GM23248 (cell line): Measurements from ENCODE around the gene SPATC1L. TPM values are rescaled to one million over a fixed set of nuclear protein-coding genes. Genes with fewer than 3 reads are reported as not detected.

Experiments
- DNase-seq: peaks from one replicate; pipeline ENCODE4 v3.0.0-alpha.2; 2015
- H2AFZ ChIP-seq: fragments of 200-600 bp; sonication (generic); 2 replicates; pipeline ENCODE4 v1.6.1; 2016; ENCODE audit warnings: antibody characterized with exemption
- H3F3A ChIP-seq: fragments of 200-600 bp; sonication (generic); 2 replicates; pipeline ENCODE4 v1.6.1; 2016; ENCODE audit warnings: mild to moderate bottlenecking, antibody characterized with exemption, mixed run types; ENCODE audit not compliant: insufficient read depth
- H3K27ac ChIP-seq: fragments of 200-600 bp; sonication (generic); 2 replicates; pipeline ENCODE4 v1.5.1; 2016; ENCODE audit warnings: mild to moderate bottlenecking
- H3K27me3 ChIP-seq: fragments of 200-600 bp; sonication (generic); replicated peaks from 2 replicates; pipeline ENCODE4 v1.6.1; 2016; ENCODE audit warnings: mild to moderate bottlenecking; ENCODE audit not compliant: insufficient read depth
- H3K36me3 ChIP-seq: fragments of 200-600 bp; sonication (generic); 2 replicates; pipeline ENCODE4 v1.6.1; 2016; ENCODE audit warnings: low read depth, mild to moderate bottlenecking
- H3K4me1 ChIP-seq: fragments of 200-600 bp; sonication (generic); 2 replicates; pipeline ENCODE4 v1.6.1; 2016; ENCODE audit warnings: mild to moderate bottlenecking; ENCODE audit not compliant: insufficient read depth
- H3K4me2 ChIP-seq: fragments of 200-600 bp; sonication (generic); one replicate; pipeline ENCODE4 v1.6.1; 2016; ENCODE audit warnings: mild to moderate bottlenecking; ENCODE audit not compliant: unreplicated experiment
- H3K4me3 ChIP-seq: fragments of 200-600 bp; sonication (generic); 2 replicates; pipeline ENCODE4 v1.5.1; 2016; ENCODE audit warnings: mild to moderate bottlenecking
- H3K79me2 ChIP-seq: fragments of 200-600 bp; sonication (generic); 2 replicates; pipeline ENCODE4 v1.6.1; 2016; ENCODE audit warnings: mild to moderate bottlenecking; ENCODE audit not compliant: insufficient read depth
- H3K9ac ChIP-seq: fragments of 200-600 bp; sonication (generic); 2 replicates; pipeline ENCODE4 v1.6.1; 2016; ENCODE audit warnings: mild to moderate bottlenecking
- H3K9me2 ChIP-seq: fragments of 200-600 bp; sonication (generic); 2 replicates; pipeline ENCODE4 v1.6.1; 2016; ENCODE audit warnings: mixed run types, mild to moderate bottlenecking, moderate library complexity; ENCODE audit not compliant: insufficient read depth
- H3K9me3 ChIP-seq: fragments of 200-600 bp; sonication (generic); one replicate; pipeline ENCODE4 v1.6.1; 2017; ENCODE audit warnings: low read depth
- H4K20me1 ChIP-seq: fragments of 200-600 bp; sonication (generic); 2 replicates; pipeline ENCODE4 v1.6.0; 2016; ENCODE audit not compliant: insufficient read depth
- EZH2 ChIP-seq: fragments of 200-600 bp; sonication (generic); IDR thresholded peaks from 2 replicates; pipeline ENCODE4 v1.6.1; 2018; ENCODE audit warnings: antibody characterized with exemption, mild to moderate bottlenecking; ENCODE audit not compliant: insufficient read depth, poor library complexity, severe bottlenecking
- EZH2phosphoT487 ChIP-seq: fragments of 200-600 bp; sonication (generic); IDR thresholded peaks from 2 replicates; pipeline ENCODE4 v1.6.1; 2018; ENCODE audit warnings: antibody characterized with exemption, moderate library complexity, mild to moderate bottlenecking, low read depth; ENCODE audit not compliant: insufficient read depth
- WGBS, 2 experiments: methylation state at CpG; one replicate each; pipeline ENCODE4 v1.1.6; 2015 to 2017; ENCODE audit warnings: low lambda C conversion rate in 2 of 2, low coverage in 1 of 2; ENCODE audit errors: missing lambda C conversion rate in 2 of 2; 5-methylcytosine and 5-hydroxymethylcytosine counted together
- in situ Hi-C: fragments of 300-500 bp; cut with MboI; formaldehyde crosslinking; loops from 2 replicates; pipeline ENCODE4 v1.15.0; 2020
- polyA plus RNA-seq: library from polyadenylated mRNA; unstranded; fragments of >200 nt; fragmentation: Nextera tagmentation; extraction: Ambion mirVana; gene quantifications from 2 replicates; pipeline ENCODE4 v1.2.1, GENCODE V29; 2016
- total RNA-seq: library from RNA; depleted of rRNA; stranded (reverse); fragments of >200 nt; shearing (Covaris generic); gene quantifications from 2 replicates; pipeline ENCODE4 v1.2.3, GENCODE V29; 2014

The SPATC1L gene
- total and polyA plus RNA-seq, 2 experiments from 2014 or later: 5.2 to 15.7 TPM

DNA sequence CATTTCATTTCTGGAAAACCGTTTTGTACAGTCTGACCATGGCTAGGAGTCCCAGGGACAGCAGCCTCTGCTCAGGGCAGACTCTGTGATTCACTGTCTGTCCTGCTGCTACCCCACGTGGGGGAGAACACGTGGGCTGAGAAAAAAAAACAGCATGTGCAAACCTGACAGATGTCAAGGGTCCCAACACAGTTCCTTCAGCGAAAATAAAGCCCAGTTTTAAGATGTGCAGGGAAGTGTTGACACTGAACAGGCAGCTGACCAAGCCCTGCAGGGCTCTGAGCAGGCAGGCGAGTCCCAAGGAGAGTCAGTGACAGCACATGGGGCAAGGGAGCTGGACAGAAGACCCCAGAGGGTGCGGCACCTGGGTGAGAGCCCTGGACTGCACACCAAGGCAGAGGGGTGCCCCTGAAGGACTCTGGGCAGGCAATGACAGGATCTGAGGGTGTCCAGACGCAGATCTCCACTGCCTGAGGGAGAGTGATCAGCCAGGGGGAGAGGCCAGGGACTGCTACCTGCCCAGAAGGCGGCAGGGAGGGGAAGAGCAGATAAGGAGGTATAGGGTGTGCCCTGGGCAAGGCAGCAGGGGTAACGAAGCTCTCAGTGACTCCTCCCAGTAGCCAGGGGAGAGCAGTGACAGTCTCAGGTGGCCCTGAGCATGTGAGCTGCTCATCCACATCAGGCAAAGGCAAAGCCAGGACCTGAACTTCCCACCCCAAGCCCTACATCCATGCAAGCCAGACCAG is 5.1 kb upstream of the SPATC1L start:
- in situ Hi-C loops: no loop called here

GRCh38 chr21:46188226-46189212 is 4.3 kb upstream of the SPATC1L start:
- 21 to 22% methylated on average over 17 of the region's 17 CpGs for WGBS, 2 experiments
- peak; percentile 85 for DNase-seq

More for the DNA sequence above, 5.1 kb upstream of the SPATC1L start:
- TF ChIP-seq EZH2: no peak
- no peak for TF ChIP-seq EZH2phosphoT487
- Histone ChIP-seq H3K79me2 (no peaks in the 10 kb centered on the region), H3K9me3 (no peaks in the 10 kb centered on the region), H3K9ac (peak overlapping the region; percentile 49), H3K9me2 (no peaks in the 10 kb centered on the region), H3K4me3 (no peak overlapping the region), H3K27me3 (no peaks in the 10 kb centered on the region), H3K4me1 (peaks cover 24% of the 10 kb centered on the region), H3K4me2 (peak overlapping the region; percentile 58), H4K20me1 (no peaks in the 10 kb centered on the region), H3F3A (peaks cover 12% of the 10 kb centered on the region), H2AFZ (no peak overlapping the region), H3K36me3 (peaks cover 4% of the 10 kb centered on the region; the same call in 1 of the 2 replicates), H3K27ac (peak overlapping the region; percentile 55)
- DNase-seq: peak; percentile 82
- WGBS, 2 experiments: 42 to 48% methylated on average over 9 of the region's 9 CpGs

DNA sequence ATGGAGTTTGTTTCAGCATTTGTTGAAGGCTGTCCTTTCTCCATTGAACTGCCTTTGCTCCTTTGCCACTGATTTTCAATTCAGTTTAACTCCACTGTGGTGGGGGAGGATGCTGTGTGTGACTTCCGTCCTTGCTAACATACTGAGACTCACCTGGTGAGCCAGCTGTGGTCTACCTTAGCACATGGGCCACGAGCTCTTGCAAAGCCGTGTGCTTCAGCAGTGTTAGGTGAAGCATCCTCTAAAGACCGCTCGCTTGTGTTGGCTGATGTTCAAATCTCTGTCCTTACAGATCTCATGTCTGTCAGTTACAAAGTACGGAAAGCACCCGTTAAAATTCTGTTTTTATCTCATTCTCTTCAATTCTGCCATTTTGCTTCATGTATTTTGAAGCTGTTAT is 3.6 kb upstream of the SPATC1L start:
- no peaks in the 10 kb centered on the region for H3K27me3 ChIP-seq
- no peak overlapping the region for H3K9ac ChIP-seq
- H3K27ac ChIP-seq: no peak overlapping the region; the same call in 1 of the 2 replicates
- TF ChIP-seq EZH2phosphoT487 (no peak), EZH2 (no peak)
- no peaks in the 10 kb centered on the region for H3K79me2 ChIP-seq
- H3F3A ChIP-seq: peaks cover 12% of the 10 kb centered on the region
- no peak overlapping the region for H2AFZ ChIP-seq
- peaks cover 24% of the 10 kb centered on the region for H3K4me1 ChIP-seq
- H3K4me3 ChIP-seq: no peak overlapping the region
- DNase-seq: no peak
- H3K9me3 ChIP-seq: no peaks in the 10 kb centered on the region
- H3K36me3 ChIP-seq: peaks cover 4% of the 10 kb centered on the region; the same call in 1 of the 2 replicates
- no peaks in the 10 kb centered on the region for H3K9me2 ChIP-seq
- WGBS, 2 experiments: 62 to 65% methylated on average over 7 of the region's 7 CpGs
- peak overlapping the region; percentile 58 for H3K4me2 ChIP-seq
- no peaks in the 10 kb centered on the region for H4K20me1 ChIP-seq
- in situ Hi-C loops: no loop called here

More at GRCh38 chr21:46188226-46189212, 4.3 kb upstream of the SPATC1L start:
- H3K27me3 ChIP-seq: no peaks in the 10 kb centered on the region
- no peaks in the 10 kb centered on the region for H4K20me1 ChIP-seq
- H3K9me3 ChIP-seq: no peaks in the 10 kb centered on the region
- no peaks in the 10 kb centered on the region for H3K9me2 ChIP-seq
- TF ChIP-seq EZH2 (no peak), EZH2phosphoT487 (no peak)
- peaks cover 24% of the 10 kb centered on the region for H3K4me1 ChIP-seq
- H3F3A ChIP-seq: peaks cover 12% of the 10 kb centered on the region
- peak overlapping the region; percentile 49 for H3K9ac ChIP-seq
- H3K36me3 ChIP-seq: peaks cover 4% of the 10 kb centered on the region; the same call in 1 of the 2 replicates
- H3K79me2 ChIP-seq: no peaks in the 10 kb centered on the region
- in situ Hi-C loops: no loop called here
- H3K4me3 ChIP-seq: peak overlapping the region; percentile 23; the same call in 1 of the 2 replicates
- H3K27ac ChIP-seq: peak overlapping the region; percentile 55
- H2AFZ ChIP-seq: peak overlapping the region; percentile 36; the same call in 1 of the 2 replicates
- peak overlapping the region; percentile 58 for H3K4me2 ChIP-seq

GRCh38 chr21:46187261-46187660 is 3.0 kb upstream of the SPATC1L start:
- Histone ChIP-seq H3K36me3 (peaks cover 4% of the 10 kb centered on the region; the same call in 1 of the 2 replicates), H3F3A (peaks cover 12% of the 10 kb centered on the region), H3K4me2 (no peak overlapping the region), H3K27me3 (no peaks in the 10 kb centered on the region), H3K4me1 (peaks cover 24% of the 10 kb centered on the region), H3K4me3 (no peak overlapping the region), H4K20me1 (no peaks in the 10 kb centered on the region), H2AFZ (no peak overlapping the region), H3K79me2 (no peaks in the 10 kb centered on the region), H3K27ac (no peak overlapping the region), H3K9me3 (no peaks in the 10 kb centered on the region), H3K9ac (no peak overlapping the region), H3K9me2 (no peaks in the 10 kb centered on the region)
- TF ChIP-seq EZH2 (no peak), EZH2phosphoT487 (no peak)
- no peak for DNase-seq
- in situ Hi-C loops: no loop called here
- WGBS, 2 experiments: 98 to 99% methylated on average over 8 of the region's 8 CpGs
